Activated CD4-positive, alpha-beta T cell treated with anti-CD3 and anti-CD28 coated beads for 4 hours (primary cell): ENCODE results near the gene STXBP5L.
A peak's percentile ranks its signal among the peaks of the same experiment; 100 is the strongest.
"Not testable (repeated sequence)": the region's sequence is repeated elsewhere in the genome, so short reads cannot be mapped to it uniquely, and the experiment has no call there.

Experiments
- DNase-seq, 2 donors: peaks; one replicate each; pipeline ENCODE4 v3.0.0-alpha.2; 2020

Gene STXBP5L

DNA sequence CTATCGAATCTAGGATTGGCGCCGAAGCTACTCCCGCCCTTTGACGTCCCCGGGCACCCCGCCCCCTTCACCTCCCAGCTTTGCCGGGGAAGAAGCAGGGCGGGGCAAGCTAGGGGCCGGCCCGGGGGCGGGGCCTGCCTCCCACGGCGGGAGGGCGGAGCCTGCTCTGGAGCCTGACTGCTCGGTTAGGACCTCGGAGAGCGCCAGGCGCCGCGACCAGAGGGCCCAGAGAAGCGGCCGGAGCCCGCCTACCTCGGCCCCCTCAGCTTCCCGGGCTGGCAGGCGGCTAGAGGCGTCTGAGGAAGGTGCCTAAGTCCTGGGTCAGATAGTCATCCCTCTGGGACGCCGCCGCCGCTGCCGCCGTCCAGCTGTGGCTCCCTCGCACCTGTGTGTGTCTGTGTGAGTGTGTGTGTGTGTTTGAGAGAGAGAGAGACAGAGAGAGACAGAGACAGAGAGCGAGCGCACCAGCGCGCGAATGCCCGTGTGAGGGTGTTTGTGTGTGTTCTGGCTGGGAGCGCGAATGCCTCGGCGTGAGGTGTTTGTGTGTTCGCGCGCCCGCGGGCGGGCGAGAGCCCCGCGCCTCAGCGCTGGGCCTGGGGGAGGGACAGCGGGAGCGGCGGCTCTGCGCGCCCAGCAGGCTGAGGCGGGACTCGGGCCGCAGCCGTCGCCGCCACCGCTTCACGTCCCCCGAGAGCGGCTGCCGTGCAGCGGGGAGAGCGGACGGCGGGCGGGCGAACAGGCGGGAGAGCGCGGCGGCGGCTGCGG is at the start of gene STXBP5L:
Gene STXBP5L (plus strand): TSS at position 176 of the 765 bp plus-strand sequence. CDS start 1,374 bp downstream, outside the sequence.
- peak in 1 of 2 donors; percentile 13 for DNase-seq

DNA sequence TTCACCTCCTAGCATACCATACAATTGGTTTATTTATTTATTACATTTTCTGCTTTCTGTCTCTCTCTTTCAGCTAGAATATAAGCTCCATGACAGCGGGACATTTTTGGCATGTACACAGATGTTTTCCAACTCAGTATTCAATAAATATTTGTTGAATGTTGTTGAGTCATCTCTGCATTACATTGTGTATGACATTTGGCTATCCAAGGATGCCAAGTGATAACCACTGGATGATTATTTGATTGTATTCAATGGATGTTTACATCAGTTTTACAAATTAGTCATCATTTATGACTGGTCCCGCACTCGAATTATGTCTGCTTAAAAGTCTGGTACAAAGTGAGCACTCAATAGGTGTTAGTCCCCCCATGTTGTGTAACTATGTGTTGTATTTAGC is 49.5 kb upstream of the STXBP5L start:
- no peak for DNase-seq

DNA sequence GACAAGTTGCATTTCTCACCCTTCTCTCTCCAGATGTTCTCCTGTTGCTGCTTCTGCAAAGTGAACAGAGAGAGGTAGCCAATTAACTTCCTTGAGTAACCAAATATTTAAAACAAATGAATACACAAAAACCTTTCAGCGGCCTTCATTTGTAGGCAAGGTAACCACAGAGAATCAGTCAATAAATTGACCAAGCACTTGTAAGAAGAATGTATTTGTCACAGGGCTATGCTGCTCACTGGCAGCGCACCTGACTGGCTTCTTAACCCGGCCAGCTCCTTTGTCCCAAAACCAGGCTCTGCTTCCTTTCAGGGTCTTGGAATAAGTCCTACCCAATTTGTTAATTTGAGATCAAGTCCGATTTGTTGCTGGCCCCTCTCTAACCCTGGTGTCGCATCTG is 43.5 kb upstream of the STXBP5L start:
- DNase-seq = no peak

DNA sequence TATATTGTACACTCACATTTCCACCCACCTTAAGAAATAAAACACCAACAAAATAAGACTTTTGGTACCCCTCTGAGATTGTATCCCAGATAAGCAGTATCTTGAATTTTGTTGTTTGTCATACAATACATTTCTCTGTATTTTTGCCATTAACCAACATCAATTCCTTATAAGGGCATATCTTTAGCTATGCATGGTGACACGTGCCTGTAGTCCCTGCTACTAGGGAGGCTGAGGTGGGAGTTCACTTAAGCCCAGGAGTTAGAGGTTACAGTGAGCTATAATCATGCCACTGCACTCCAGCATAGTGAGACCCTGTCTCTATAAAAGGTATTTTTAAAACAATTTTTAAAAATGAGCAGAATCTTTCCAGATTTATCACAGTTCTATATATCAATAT is 32.5 kb upstream of the STXBP5L start:
- no peak for DNase-seq

DNA sequence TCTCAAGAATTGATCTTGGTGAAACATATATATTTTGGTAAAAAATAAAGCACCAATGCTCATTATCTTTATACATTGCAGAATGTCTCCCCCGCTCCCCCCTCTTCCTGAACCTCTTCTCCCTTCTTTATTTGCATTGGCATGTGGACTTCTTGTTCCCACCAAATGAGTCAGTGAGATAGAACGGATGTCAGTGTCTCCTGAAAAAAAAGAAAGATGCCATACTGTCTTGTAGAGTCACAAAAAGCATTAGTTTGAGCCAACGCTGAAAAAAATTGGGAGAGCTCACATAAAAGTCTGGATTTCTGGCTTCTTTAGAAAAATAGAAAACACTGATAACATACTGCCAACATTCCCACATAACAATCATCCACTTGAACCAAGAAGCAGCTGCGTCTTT is 32.0 kb upstream of the STXBP5L start:
- DNase-seq = no peak

DNA sequence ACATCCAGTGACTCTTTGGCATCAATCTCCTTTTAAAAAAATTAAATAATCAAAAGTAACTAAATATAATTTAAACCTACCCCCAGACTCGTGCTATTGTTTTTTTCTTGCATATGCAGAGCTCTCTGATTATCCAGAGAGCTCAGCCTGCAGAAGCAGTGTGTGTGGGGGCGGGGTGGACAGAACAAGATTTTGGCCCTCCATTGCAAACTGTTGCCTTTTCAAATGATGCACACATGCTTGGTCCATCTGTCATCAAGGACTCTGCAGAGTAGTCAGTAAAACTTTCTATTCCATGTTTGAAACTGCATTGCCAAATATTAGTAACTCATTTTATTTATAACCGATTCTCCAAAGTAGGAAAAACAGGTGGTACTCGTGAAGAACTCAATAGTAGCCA is 28.6 kb upstream of the STXBP5L start:
- DNase-seq = no peak

DNA sequence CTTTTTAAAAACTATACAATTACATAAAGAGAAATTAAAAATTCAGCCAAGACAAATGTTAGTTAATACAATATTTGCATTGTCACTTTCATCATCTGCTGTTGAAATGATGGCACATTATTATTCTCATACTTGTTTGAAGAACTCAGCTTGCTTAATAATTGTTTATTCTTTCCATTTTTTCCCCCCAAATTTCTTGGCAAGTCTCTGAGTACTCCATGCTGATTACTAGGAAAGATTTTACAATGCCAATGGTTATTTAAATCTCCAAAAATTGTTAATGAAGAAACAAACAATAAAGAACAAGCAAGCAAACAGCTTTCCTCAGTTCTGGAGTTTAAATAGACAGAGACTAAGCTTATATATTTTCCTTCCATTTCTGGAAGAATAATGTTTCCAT is 15.1 kb upstream of the STXBP5L start:
- no peak for DNase-seq

DNA sequence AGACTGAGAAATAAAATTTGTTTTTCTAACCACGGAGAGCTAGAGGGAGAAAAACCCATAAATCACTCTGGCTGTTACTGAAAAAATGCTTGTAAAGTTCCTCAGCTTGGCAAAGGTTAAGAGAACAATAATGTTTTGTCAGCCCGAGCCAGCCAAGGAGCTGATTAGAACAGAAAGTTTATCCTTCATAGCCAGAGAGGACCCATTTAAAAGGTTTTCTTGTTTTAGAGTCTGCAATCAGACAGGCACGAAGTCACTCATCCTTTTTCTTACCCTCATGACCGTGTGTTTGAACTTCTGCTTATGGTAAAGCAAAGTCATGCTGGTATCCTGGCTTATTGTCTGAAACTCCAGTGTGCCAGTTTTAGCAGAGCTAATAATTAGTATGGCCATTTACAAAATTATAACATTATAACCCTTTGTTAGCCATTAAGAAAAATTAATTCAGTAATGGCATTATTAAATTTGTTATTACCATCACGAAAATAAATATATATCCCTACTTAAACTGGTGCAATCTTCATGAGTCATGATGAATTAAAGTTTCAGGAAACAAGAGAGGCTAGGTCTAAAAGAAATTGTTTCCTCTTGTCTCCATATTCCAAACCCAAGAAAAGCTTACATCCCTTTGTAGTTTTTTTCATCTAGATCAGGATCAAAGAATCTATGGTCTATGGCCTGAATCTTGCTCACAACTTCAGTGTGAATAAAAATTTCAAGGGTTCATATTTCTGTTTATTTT is 13.5 kb upstream of the STXBP5L start:
- no peak for DNase-seq

DNA sequence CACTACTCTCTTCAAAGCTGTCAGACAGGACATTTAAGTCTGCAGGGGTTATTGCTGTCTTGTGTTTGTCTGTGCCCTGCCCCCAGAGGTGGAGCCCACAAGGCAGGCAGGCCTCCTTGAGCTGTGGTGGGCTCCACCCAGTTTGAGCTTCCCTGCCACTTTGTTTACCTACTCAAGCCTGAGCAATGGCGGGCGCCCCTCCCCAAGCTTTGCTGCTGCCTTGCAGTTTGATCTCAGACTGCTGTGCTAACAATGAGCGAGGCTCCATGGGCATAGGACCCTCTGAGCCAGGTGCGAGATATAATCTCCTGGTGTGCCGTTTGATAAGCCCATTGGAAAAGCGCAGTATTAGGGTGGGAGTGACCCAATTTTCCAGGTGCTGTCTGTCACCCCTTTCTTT is 6.3 kb upstream of the STXBP5L start:
- DNase-seq = not testable (repeated sequence)

DNA sequence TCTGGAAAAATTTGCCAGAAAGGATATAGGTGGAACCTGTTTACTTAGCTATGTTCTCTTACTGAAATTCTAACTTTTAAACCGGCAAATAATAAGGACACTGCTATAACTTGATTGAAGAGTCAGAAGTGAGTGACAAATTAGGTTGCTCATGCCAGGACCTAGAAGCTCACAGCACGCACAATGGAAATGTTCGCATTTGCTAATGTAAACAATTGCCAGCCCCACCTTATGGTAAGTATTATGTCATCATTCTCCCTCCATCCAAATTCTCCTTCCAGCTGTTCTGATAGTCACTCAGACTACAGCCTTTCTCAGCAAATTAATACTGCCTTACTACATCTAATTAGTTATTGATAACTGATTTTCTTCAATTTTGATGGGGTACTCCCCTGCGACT is 4.8 kb upstream of the STXBP5L start:
- no peak for DNase-seq

DNA sequence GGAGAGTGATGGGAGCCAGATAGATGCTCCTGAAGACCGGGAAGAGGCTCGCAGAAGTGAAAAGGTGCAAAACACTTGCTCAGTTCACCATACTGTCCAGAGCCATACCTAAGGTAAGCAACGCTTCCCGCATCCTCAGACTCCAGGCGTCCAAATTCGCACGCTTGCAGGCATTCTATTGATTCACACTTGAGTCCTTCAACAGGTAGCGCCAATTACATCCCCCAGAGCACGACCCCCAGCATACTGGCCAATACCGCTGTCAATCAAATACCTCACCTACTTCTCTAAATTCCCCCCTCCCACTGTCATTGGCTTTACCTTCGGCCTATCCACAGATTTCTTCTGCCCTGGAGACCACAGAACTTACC is 361 bp upstream of the STXBP5L start:
- no peak for DNase-seq

DNA sequence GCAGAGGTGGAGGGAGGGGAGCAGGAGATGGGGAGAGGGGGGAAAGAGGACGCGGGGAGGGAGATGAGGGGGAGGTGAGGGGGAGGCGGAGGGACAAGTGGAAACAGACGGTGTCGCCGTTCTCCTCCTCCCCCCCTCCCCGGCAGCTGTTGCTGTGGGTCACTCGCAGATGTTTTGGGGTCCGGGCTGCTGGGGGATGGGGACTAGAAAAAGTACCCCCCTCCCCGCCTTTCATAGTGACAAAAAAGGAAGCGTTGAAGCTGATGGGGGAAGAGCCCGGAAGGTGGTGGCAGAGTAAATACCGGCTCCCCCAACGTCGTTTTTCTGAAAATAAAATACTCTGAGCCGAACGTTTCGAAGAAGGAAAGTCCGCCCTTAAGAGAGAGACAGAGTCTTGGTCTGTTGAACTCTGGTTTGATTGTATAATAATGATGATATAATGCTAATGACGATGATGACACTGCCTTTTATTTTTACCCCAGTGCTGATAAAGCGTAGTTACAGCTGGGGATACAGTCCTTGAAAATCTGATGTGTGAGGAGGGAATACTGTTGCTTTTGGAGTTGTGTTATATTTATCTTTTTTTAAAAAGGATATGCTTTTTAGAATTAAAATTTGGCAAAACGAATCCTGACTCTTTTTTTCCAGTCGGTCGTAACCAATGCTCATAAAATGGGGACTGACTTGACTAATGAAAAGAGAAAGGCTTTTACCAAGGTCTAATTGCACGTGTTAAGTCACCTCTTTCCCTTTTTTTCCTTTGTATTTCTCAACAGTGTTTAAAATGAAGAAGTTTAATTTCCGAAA is 993 bp downstream of the STXBP5L start:
- no peak for DNase-seq

DNA sequence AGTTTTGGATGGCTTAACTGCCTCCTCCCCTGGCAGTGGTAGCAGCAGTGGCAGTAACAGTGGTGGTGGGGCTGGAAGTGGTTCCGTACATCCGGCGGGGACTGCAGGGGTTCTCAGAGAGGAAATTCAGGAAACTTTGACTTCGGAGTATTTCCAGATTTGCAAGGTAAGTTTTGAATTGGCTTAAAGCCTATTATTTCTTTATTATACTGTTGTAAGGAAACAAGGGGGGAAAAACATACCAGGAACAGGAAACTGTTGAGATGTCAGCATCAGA is 1.5 kb downstream of the STXBP5L start:
- no peak for DNase-seq

DNA sequence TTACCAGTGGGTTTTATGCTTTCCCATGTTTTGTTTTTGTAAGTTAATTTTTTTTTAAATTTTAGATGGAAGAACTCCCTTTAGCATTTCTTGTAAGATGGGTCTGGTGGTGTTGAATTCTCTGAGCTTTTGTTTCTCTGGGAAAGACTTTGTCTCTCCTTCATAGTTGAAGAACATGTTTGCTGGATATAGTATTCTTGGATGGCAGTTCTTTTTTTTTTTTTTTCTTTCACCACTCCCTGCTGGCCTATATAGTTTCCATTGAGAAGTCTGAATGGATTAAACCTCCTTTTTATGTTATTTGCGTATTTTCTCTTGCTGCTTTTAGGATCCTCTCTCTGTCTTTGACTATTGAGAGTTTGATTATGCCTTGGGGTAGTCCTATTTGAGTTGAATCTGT is 18.1 kb downstream of the STXBP5L start:
- DNase-seq = no peak

DNA sequence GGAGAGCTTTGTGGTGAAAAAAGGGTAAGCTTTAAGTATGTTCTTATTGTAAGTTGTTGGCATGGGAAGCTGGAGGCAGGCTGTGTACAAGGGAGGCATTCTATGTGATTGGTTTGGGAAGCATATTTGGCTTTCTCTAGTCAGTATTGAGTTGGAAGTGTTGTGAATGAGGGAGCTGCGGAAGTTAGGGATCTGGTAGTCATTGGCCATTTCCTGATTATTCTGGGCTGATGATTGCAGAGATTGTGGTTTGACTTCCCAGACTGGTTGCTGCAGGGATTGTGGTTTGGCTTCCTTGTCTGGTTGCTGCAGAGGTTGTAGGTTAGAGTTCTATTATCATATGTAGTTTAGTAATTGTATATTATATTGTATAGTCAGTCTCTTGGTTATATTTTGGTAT is 21.0 kb downstream of the STXBP5L start:
- DNase-seq = no peak

DNA sequence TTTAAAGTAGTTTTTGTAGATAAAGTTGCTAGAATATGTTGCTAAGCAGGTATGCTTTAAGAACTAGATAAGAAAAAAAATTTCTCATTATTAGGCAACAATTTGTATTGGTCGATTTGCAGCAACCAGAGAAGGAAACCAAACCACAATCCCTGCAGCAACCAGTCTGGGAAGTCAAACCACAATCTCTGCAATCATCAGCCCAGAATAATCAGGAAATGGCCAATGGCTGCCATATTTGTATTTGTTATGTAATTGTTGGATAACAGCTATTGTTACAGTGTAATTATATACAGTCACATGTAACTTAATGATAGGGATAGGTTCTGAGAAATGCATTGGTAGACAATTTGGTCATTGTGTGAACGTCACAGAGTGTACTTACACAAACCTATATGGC is 23.6 kb downstream of the STXBP5L start:
- no peak for DNase-seq

DNA sequence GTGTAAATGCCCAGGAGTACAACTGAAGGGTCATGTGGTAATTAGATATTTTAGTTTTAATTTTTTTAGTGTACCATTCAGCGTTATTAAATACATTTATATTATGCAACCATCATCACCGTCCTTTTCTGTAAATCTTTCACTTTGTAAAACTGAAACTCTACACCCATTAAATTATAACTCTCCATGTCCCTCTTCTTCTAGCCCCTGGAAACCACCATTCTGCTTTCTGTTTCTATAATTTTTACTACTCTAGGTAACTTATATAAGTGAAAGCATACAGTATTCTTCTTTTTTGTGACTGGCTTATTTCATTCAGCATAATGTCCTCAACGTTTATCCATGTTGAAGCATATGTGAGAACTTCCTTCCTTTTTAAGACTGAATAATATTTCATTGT is 48.1 kb downstream of the STXBP5L start:
- no peak for DNase-seq

DNA sequence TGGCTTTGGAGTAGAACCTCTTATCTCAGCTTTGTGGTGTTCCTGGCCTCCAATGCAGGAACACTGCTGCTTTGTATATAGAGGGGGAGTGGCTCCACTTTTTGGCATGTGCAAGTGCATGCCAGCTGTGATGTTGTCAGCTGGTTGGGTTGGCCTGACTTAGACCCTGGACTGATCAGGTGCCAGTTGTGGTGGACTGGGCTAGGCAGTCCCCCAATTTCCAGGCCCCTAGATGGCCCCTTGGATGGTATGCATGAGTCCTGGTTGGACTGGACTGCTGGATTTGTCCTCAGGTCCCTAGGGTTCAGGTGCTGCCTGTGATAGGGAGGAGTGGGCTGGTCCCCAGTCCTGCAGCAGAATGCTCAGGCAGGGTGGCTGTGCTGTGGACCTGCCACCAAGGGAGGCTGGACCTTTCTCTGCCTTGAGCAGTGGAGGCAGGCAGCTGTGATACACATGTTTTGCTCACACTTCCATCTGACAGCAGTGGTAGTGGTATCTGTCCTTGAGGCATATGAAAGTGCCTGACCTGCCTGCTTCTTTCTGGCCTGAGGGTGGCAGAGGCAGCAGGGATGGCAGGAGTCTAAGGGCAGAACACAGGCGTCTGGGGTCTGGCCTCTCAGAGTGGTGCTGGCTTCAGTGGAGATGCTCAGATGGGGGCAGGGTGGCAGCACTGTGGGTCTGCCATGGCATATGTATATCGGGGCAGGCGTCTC is 74.8 kb downstream of the STXBP5L start:
- DNase-seq = no peak

DNA sequence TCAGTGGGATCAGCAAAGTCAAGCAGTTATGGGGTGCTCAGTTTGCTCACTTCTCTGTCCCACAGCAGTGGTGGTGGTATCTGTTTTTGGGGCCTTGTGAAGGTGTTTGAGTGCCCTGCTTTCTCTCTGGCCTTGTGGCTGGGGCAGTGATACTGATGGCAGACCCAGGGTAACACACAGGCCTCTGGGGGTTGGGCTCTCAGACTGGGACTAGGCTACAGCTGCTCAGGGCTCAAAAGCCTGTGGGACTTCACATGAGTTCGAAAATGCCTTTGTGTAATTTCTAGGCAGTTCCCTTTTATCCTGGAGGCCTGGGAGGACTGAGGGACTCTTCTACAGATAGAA is 75.3 kb downstream of the STXBP5L start:
- DNase-seq = no peak

DNA sequence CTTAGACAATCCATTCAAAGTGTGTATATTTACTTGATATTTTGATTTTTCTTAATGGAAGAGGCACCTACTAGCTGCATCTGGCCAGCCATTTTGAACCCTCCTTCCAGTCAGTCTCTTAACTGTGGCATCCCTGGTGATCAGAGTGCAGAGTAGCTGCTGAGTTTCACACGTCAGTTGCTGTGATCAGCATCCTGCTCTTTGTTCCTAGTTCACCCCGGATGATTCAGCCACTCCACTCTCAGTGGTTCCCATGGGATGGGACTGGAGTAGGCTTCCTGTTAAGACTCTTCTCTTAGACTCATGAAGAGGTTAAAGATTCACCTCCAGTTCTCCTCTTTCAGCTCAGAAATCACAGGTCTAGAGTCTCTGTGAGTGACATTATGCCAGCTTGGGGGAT is 75.8 kb downstream of the STXBP5L start:
- no peak for DNase-seq

DNA sequence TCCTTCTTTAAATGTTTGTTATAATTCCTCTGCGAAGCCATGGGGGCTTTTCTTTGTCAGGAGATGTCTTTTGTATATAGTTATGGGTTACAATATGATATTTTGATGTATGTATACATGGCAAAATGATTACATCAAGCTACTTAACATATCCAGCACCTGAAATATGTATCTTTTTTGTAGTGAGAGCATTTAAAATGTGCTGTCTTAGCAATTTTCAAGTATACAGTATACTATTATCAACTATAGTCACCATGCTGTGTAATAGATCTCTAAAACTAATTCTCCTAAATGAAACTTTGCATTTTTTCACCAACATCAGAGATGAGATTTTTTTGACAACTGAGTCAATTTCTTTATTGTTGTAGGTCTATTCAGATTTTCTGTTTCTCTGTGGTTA is 77.2 kb downstream of the STXBP5L start:
- no peak for DNase-seq

DNA sequence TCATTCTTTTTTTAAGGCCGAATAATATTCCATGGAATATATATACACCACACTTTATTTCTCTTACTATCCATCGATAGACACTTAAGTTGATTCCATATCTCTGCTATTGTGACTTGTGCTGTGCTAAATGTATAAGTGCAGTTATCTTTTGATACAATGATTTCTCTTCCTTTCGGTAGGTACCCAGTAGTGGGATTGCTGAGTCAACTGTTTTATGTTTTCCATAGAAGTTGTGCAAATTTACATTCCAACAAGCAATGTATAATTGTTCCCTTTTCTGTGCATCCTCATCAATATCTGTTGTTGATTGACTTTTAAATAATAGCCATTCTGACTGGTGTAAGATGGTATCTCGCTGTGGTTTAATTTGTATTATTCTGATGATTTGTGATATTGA is 81.0 kb downstream of the STXBP5L start:
- no peak for DNase-seq

DNA sequence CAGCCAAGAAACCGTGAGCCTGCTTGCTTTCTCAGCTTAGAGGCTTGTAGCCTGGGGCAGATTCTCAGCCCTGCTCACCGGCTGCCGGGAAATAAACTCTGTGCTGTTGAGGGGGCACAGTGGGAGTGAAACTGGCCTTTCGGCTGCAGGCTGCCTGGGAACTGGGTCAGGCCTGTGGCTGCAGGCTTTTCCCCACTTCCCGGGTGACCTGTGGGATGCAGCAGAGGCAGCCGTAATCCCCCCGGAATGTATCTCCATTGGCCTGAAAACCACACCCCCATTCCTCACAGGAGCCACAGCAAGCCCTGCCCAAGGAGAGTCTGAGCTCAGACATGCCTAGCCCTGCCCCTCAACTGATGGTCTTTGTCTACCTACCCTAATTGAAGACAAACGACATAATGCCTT is 110.9 kb downstream of the STXBP5L start:
- no peak for DNase-seq

DNA sequence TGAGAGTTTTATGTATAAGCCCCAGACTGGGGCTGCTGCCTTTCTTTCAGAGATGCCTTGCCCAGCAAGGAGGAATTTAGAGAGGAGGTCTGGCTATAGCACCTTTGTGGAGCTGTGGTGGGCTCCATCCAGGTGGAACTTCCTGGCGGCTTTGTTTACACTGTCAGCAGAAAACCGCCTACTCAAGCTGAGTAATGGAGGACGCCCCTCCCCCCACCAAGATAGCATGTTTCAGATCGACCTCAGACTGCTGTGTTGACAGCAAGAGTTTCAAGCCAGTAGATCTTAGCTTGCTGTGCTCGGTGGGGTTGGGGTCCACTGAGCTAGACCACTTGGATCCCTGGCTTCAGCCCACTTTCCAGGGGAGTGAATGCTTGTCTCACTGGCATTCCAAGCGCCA is 155.6 kb downstream of the STXBP5L start:
- no peak for DNase-seq
